B cell (primary cell): Measurements from ENCODE around the gene HDAC9.

Experiments
- EZH2 ChIP-seq: IDR thresholded peaks from 2 replicates; pipeline ENCODE4 v1.6.1; 2012; ENCODE audit warnings: borderline replicate concordance, low read depth, mild to moderate bottlenecking, moderate library complexity, low read length; ENCODE audit not compliant: insufficient read depth, poor library complexity, severe bottlenecking
- TF ChIP-seq, protein P1 (sequence below): fragments of 200-600 bp; IDR thresholded peaks from one replicate; pipeline ENCODE4 v1.8.0; 2022; ENCODE audit warnings: antibody characterized with exemption, mild to moderate bottlenecking

DNA sequence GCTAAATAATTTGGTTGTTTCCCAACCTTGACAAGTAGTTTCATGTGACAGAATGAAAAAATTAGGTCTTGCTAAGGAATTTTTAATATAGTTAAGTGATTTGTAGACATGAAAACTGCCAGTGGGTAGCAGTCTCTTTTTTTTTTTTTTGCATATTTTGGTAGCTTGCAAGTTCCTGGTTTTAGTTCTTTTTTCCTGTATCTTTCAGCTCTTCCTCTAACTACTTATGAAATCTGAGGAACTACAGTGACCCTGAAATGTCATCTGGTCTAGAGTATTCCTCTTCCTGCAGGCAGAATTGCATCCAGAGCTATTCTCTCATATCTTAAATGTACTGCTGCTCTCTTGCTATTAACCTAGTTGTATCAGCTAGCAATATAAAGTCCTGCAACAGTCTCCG lies 160.4 kb downstream of the HDAC9 start:
- TF ChIP-seq, protein P1, sequence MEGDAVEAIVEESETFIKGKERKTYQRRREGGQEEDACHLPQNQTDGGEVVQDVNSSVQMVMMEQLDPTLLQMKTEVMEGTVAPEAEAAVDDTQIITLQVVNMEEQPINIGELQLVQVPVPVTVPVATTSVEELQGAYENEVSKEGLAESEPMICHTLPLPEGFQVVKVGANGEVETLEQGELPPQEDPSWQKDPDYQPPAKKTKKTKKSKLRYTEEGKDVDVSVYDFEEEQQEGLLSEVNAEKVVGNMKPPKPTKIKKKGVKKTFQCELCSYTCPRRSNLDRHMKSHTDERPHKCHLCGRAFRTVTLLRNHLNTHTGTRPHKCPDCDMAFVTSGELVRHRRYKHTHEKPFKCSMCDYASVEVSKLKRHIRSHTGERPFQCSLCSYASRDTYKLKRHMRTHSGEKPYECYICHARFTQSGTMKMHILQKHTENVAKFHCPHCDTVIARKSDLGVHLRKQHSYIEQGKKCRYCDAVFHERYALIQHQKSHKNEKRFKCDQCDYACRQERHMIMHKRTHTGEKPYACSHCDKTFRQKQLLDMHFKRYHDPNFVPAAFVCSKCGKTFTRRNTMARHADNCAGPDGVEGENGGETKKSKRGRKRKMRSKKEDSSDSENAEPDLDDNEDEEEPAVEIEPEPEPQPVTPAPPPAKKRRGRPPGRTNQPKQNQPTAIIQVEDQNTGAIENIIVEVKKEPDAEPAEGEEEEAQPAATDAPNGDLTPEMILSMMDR = no peak
- no peak for TF ChIP-seq EZH2
